ENCODE results near the gene MTAP. TPM values are rescaled to one million over a fixed set of nuclear protein-coding genes. Genes with fewer than 3 reads are reported as not detected.

MTAP gene
- total RNA-seq, 1 experiment from 2014 or later = not detected

- H3K27ac Mint-ChIP-seq (ENCODE audit: low read depth, unreplicated experiment) = peak overlapping the region; percentile 96
- H3K4me1 Mint-ChIP-seq (ENCODE audit: insufficient read depth, unreplicated experiment) = peaks cover 29% of the 10 kb centered on the region
- peak; percentile 86 for DNase-seq (ENCODE audit: unreplicated experiment)
- no peaks in the 10 kb centered on the region for H3K36me3 Mint-ChIP-seq (ENCODE audit: insufficient read depth, unreplicated experiment)
- no peaks in the 10 kb centered on the region for H3K9me3 Mint-ChIP-seq (ENCODE audit: unreplicated experiment)
- peak overlapping the region; percentile 48 for H3K4me3 Mint-ChIP-seq (ENCODE audit: unreplicated experiment)
- no peak for TF ChIP-seq CTCF (IDR thresholded peaks at IDR 0.05; ENCODE audit: unreplicated experiment)
- POLR2A ChIA-PET = interaction anchor here (0.6 to 6.7 kb wide), 14 partner anchors 21 to 373 kb away, joined by 3 to 37 read pairs (median 5); no protein-coding TSS in a partner anchor
- H3K27me3 Mint-ChIP-seq (ENCODE audit: insufficient read depth, unreplicated experiment) = no peaks in the 10 kb centered on the region
- CTCF ChIA-PET = interaction anchor here (0.6 to 1.2 kb wide), 4 partner anchors 143 to 1192 kb away, joined by 3 to 4 read pairs (median 4); no protein-coding TSS in a partner anchor
- intact Hi-C loops (cut with micrococcal nuclease) = loop anchor here (5.0 to 10.0 kb wide), 3 partner anchors 278 to 379 kb away; no protein-coding TSS in a partner anchor
- no TSS peak for BruUV-seq (replicated peaks)
Measured at GRCh38 chr9:21833090-21833801, 30.8 kb downstream of the MTAP start.

GRCh38 chr9:21835121-21835520 is 32.7 kb downstream of the MTAP start:
- Mint-ChIP-seq H3K27me3 (ENCODE audit: insufficient read depth, unreplicated experiment) (no peaks in the 10 kb centered on the region), H3K36me3 (ENCODE audit: insufficient read depth, unreplicated experiment) (no peaks in the 10 kb centered on the region), H3K9me3 (ENCODE audit: unreplicated experiment) (no peaks in the 10 kb centered on the region), H3K4me3 (ENCODE audit: unreplicated experiment) (no peak overlapping the region), H3K4me1 (ENCODE audit: insufficient read depth, unreplicated experiment) (peaks cover 29% of the 10 kb centered on the region), H3K27ac (ENCODE audit: low read depth, unreplicated experiment) (no peak overlapping the region)
- no peak for TF ChIP-seq CTCF (IDR thresholded peaks at IDR 0.05; ENCODE audit: unreplicated experiment)
- BruUV-seq (replicated peaks) = no TSS peak
- ChIA-PET POLR2A (interaction anchor here (0.9 to 6.7 kb wide), 4 partner anchors 20 to 378 kb away, joined by 3 to 37 read pairs (median 8); no protein-coding TSS in a partner anchor), CTCF (interaction anchor here (0.8 to 2.3 kb wide), 4 partner anchors 19 to 404 kb away, joined by 3 to 7 read pairs (median 5); no protein-coding TSS in a partner anchor)
- intact Hi-C loops (cut with micrococcal nuclease) = loop anchor here (10.0 kb wide), 1 partner anchor 280 kb away; no protein-coding TSS in a partner anchor
- no peak for DNase-seq (ENCODE audit: unreplicated experiment)

- Mint-ChIP-seq H3K27me3 (ENCODE audit: insufficient read depth, unreplicated experiment) (no peaks in the 10 kb centered on the region), H3K36me3 (ENCODE audit: insufficient read depth, unreplicated experiment) (no peaks in the 10 kb centered on the region), H3K9me3 (ENCODE audit: unreplicated experiment) (no peaks in the 10 kb centered on the region), H3K27ac (ENCODE audit: low read depth, unreplicated experiment) (peak overlapping the region; percentile 73), H3K4me3 (ENCODE audit: unreplicated experiment) (peak overlapping the region; percentile 4), H3K4me1 (ENCODE audit: insufficient read depth, unreplicated experiment) (peaks cover 29% of the 10 kb centered on the region)
- TF ChIP-seq CTCF (IDR thresholded peaks at IDR 0.05; ENCODE audit: unreplicated experiment) = no peak
- CTCF ChIA-PET = interaction anchor here (0.9 to 2.3 kb wide), 2 partner anchors 17 to 402 kb away, joined by 5 to 7 read pairs; no protein-coding TSS in a partner anchor
- intact Hi-C loops (cut with micrococcal nuclease) = loop anchor here (10.0 kb wide), 1 partner anchor 282 kb away; no protein-coding TSS in a partner anchor
- peak; percentile 90 for DNase-seq (ENCODE audit: unreplicated experiment)
- TSS peak; percentile 67 for BruUV-seq (replicated peaks)
- POLR2A ChIA-PET = interaction anchor here (1.4 to 6.7 kb wide), 5 partner anchors 18 to 377 kb away, joined by 6 to 37 read pairs (median 6); no protein-coding TSS in a partner anchor
Measured at GRCh38 chr9:21836437-21837161, 34.2 kb downstream of the MTAP start.

Measured in MCF 10A (cell line).